ENCODE data around the gene FAT2.

GRCh38 chr5:151600069-151600665 lies 9.0 kb upstream of the FAT2 start:
- TF ChIP-seq CTCF (IDR thresholded peaks at IDR 0.05) (no peak), POLR2AphosphoS5 (IDR thresholded peaks at IDR 0.05) (no peak), POLR2A (IDR thresholded peaks at IDR 0.05) (no peak)
